ENCODE measurements around the gene UMOD. TPM values are rescaled to one million over a fixed set of nuclear protein-coding genes. Genes with fewer than 3 reads are reported as not detected.
A peak's percentile ranks its signal among the peaks of the same experiment; 100 is the strongest.

The UMOD gene
- polyA plus RNA-seq, 3 donors, result not detected

DNA sequence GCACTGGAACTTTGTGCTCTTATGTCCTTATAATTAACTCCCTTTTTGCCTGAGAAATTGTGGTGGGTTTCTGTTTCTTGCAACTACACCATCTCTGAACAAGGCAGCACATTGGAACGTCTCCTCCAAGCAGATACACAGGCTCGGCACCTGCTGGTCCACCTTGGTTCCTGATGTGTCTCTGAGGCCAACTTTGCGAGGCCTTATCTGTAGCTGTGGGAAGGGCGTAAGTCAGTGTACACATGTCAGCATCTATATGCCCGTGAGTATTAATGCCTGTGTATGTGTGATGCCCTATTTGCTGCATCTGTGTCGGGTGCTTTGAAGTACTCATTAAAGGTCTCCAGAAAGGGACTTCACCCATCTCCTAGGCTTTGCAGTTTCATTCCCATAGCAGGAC is 42.7 kb downstream of the UMOD start:
- no peaks in the 10 kb centered on the region for H3K9me3 ChIP-seq (replicated peaks in 1 of 2; ENCODE audit: control insufficient read depth in 1 of 2, insufficient read depth in 1 of 2, low read length in 2 of 2)
- H3K27ac Mint-ChIP-seq, result no peak overlapping the region
- H3K4me1 Mint-ChIP-seq, result no peaks in the 10 kb centered on the region
- 90% methylated on average over 5 of the region's 6 CpGs for WGBS (ENCODE audit: insufficient coverage)
- H3K27me3 ChIP-seq (ENCODE audit: control insufficient read depth in 2 of 2, insufficient read depth in 2 of 2, low read length in 2 of 2), result no peaks in the 10 kb centered on the region
- H3K9me3 Mint-ChIP-seq, result peaks cover 0 to 2% (median 0%) of the 10 kb centered on the region in 7 donors
- H3K36me3 Mint-ChIP-seq, result no peaks in the 10 kb centered on the region
- no peak overlapping the region for H3K4me2 ChIP-seq (replicated peaks; ENCODE audit: extremely low read depth, low read length, poor library complexity, severe bottlenecking)
- no peaks in the 10 kb centered on the region for H3K79me2 ChIP-seq (ENCODE audit: insufficient read depth, low read length)
- H3K9ac ChIP-seq (ENCODE audit: insufficient read depth, low read length, poor library complexity, severe bottlenecking), result no peak overlapping the region
- intact Hi-C loops (cut with micrococcal nuclease), result no loop called here
- TF ChIP-seq, protein P1, sequence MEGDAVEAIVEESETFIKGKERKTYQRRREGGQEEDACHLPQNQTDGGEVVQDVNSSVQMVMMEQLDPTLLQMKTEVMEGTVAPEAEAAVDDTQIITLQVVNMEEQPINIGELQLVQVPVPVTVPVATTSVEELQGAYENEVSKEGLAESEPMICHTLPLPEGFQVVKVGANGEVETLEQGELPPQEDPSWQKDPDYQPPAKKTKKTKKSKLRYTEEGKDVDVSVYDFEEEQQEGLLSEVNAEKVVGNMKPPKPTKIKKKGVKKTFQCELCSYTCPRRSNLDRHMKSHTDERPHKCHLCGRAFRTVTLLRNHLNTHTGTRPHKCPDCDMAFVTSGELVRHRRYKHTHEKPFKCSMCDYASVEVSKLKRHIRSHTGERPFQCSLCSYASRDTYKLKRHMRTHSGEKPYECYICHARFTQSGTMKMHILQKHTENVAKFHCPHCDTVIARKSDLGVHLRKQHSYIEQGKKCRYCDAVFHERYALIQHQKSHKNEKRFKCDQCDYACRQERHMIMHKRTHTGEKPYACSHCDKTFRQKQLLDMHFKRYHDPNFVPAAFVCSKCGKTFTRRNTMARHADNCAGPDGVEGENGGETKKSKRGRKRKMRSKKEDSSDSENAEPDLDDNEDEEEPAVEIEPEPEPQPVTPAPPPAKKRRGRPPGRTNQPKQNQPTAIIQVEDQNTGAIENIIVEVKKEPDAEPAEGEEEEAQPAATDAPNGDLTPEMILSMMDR (IDR thresholded peaks at IDR 0.05), result no peak
- H3K27ac ChIP-seq (ENCODE audit: low read depth in 1 of 2, low read length in 2 of 2), result no peak overlapping the region
- H3K36me3 ChIP-seq (replicated peaks in 1 of 2; ENCODE audit: control insufficient read depth in 1 of 2, insufficient read depth in 2 of 2, low read length in 2 of 2), result no peaks in the 10 kb centered on the region
- no peak for DNase-seq
- H3K4me3 Mint-ChIP-seq, result no peak overlapping the region
- no peak overlapping the region for H2AFZ ChIP-seq (ENCODE audit: insufficient read depth, low read depth, low read length, poor library complexity, severe bottlenecking)
- H3K4me3 ChIP-seq (replicated peaks in 1 of 3; ENCODE audit: low read depth in 2 of 3, low read length in 3 of 3), result no peak overlapping the region
- H4K20me1 ChIP-seq (ENCODE audit: insufficient read depth, low read length), result no peaks in the 10 kb centered on the region
- no peaks in the 10 kb centered on the region for H3K4me1 ChIP-seq (ENCODE audit: control insufficient read depth in 1 of 2, insufficient read depth in 2 of 2, low read length in 2 of 2)
- peaks cover 3 to 6% (median 4%) of the 10 kb centered on the region in 3 donors for H3K27me3 Mint-ChIP-seq (ENCODE audit: low read depth in 3 of 3)

DNA sequence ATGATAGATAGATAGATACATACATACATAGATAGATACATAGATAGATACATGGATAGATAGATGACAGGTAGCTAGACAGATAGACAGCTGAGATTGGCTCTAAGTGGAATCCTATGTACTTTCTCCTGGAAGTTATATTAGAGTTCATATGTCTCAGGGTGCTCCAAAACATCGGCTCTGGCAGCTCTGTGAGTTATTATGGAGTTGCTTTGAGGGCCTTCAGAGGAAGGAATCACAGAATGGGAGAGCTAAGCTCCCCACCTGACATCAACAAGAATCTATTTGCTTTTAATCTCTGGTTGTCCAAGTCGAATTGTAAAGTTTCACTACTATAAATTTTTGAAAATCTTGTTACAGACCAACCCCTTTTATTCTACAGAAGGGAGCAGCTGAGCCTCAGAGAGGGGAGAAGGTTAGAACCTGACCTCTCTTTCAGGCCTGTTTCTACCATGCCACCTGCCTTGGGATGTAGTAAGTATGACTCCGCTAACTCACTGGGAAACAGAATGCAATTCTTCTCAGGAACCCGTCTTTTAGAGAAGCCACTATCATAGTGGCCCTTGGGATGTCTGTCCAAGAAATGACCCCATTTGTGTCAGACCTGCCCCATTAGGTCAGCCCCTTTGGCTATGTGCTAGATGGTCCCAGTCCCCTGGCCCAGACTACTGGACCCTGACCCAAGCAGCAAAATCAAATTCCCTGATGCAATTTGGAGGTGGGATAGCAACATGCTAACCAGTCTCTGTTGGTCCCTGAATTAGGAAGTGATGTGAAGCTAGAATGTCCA is 43.5 kb downstream of the UMOD start:
- Histone ChIP-seq H3K27me3 (ENCODE audit: control insufficient read depth in 2 of 2, insufficient read depth in 2 of 2, low read length in 2 of 2) (no peaks in the 10 kb centered on the region), H4K20me1 (ENCODE audit: insufficient read depth, low read length) (no peaks in the 10 kb centered on the region), H3K36me3 (replicated peaks in 1 of 2; ENCODE audit: control insufficient read depth in 1 of 2, insufficient read depth in 2 of 2, low read length in 2 of 2) (no peaks in the 10 kb centered on the region), H3K27ac (ENCODE audit: low read depth in 1 of 2, low read length in 2 of 2) (no peak overlapping the region), H3K9ac (ENCODE audit: insufficient read depth, low read length, poor library complexity, severe bottlenecking) (no peak overlapping the region), H3K9me3 (replicated peaks in 1 of 2; ENCODE audit: control insufficient read depth in 1 of 2, insufficient read depth in 1 of 2, low read length in 2 of 2) (no peaks in the 10 kb centered on the region), H3K4me3 (replicated peaks in 1 of 3; ENCODE audit: low read depth in 2 of 3, low read length in 3 of 3) (no peak overlapping the region), H3K79me2 (ENCODE audit: insufficient read depth, low read length) (no peaks in the 10 kb centered on the region), H3K4me1 (ENCODE audit: control insufficient read depth in 1 of 2, insufficient read depth in 2 of 2, low read length in 2 of 2) (no peaks in the 10 kb centered on the region), H3K4me2 (replicated peaks; ENCODE audit: extremely low read depth, low read length, poor library complexity, severe bottlenecking) (no peak overlapping the region), H2AFZ (ENCODE audit: insufficient read depth, low read depth, low read length, poor library complexity, severe bottlenecking) (no peak overlapping the region)
- no peaks in the 10 kb centered on the region for H3K4me1 Mint-ChIP-seq
- H3K27ac Mint-ChIP-seq, result peak overlapping the region in 1 of 7 donors; percentile 19
- intact Hi-C loops (cut with micrococcal nuclease), result no loop called here
- H3K9me3 Mint-ChIP-seq, result peaks cover 0 to 2% (median 0%) of the 10 kb centered on the region in 7 donors
- H3K4me3 Mint-ChIP-seq, result no peak overlapping the region
- TF ChIP-seq, protein P1 (IDR thresholded peaks at IDR 0.05), result no peak
- WGBS (ENCODE audit: insufficient coverage), result no CpG with 5 or more reads among the region's 4 CpGs
- H3K36me3 Mint-ChIP-seq, result no peaks in the 10 kb centered on the region
- no peak for DNase-seq
- H3K27me3 Mint-ChIP-seq (ENCODE audit: low read depth in 3 of 3), result peaks cover 3 to 6% (median 4%) of the 10 kb centered on the region in 3 donors
